GM12874 (cell line): Measurements from ENCODE around the gene SMIM36.

Experiments
- CTCF ChIP-seq: IDR thresholded peaks from 2 replicates; pipeline ENCODE4 v1.5.1; 2011; ENCODE audit warnings: low read depth, mild to moderate bottlenecking, control low read depth, low read length, moderate library complexity; ENCODE audit not compliant: insufficient read depth

The SMIM36 gene

GRCh38 chr17:55417411-55418268 is 93.6 kb downstream of the SMIM36 start:
- no peak for TF ChIP-seq CTCF

- no peak for TF ChIP-seq CTCF
Measured at GRCh38 chr17:55416470-55417052, 94.7 kb downstream of the SMIM36 start.

GRCh38 chr17:55416000-55416399 is 95.3 kb downstream of the SMIM36 start:
- TF ChIP-seq CTCF, result no peak

GRCh38 chr17:55414983-55415382 is 96.3 kb downstream of the SMIM36 start:
- no peak for TF ChIP-seq CTCF

GRCh38 chr17:55413825-55414489 is 97.3 kb downstream of the SMIM36 start:
- no peak for TF ChIP-seq CTCF

- no peak for TF ChIP-seq CTCF
Measured at GRCh38 chr17:55411463-55411855, 99.8 kb downstream of the SMIM36 start.

GRCh38 chr17:55410722-55411462 is 100.4 kb downstream of the SMIM36 start:
- no peak for TF ChIP-seq CTCF
